Prostate gland (tissue), 2 donors: ENCODE results near the gene PHPT1. TPM values are rescaled to one million over a fixed set of nuclear protein-coding genes. Genes with fewer than 3 reads are reported as not detected.

Source experiments
- DNase-seq: peaks from one replicate; pipeline ENCODE4 v3.0.0-alpha.2; 2019; ENCODE audit warnings: low spot score
- H3K27ac ChIP-seq, 2 donors: fragments of 200-600 bp; sonication (generic); 2 replicates each; pipeline ENCODE4 v1.5.1; 2017 to 2019
- H3K27me3 ChIP-seq: fragments of 200-600 bp; sonication (generic); replicated peaks from 2 replicates; pipeline ENCODE4 v1.5.1; 2019; ENCODE audit not compliant: insufficient read depth
- H3K36me3 ChIP-seq, 2 donors: fragments of 200-600 bp; sonication (generic); 1 replicate in 1 of 2; 2 replicates in 1 of 2; pipeline versions ENCODE4 v1.5.1 to v1.8.1; 2017 to 2019
- H3K4me1 ChIP-seq: fragments of 200-600 bp; sonication (generic); replicated peaks from 2 replicates; pipeline ENCODE4 v1.5.1; 2019
- H3K4me3 ChIP-seq, 2 donors: fragments of 200-600 bp; sonication (generic); 2 replicates each; pipeline ENCODE4 v1.5.1; 2017 to 2019
- H3K9me3 ChIP-seq: fragments of 200-600 bp; sonication (generic); 2 replicates; pipeline ENCODE4 v1.5.1; 2017
- CTCF ChIP-seq, 4 experiments: fragments of 200-600 bp in 2 of 4; fragments of 450-650 bp in 2 of 4; sonication (generic) in 2 of 4; IDR thresholded peaks; 1 replicate in 3 of 4; 2 replicates in 1 of 4; pipeline ENCODE4 v1.5.1; 2016 to 2019; ENCODE audit warnings: antibody characterized with exemption in 4 of 4, mild to moderate bottlenecking in 2 of 4, moderate library complexity in 2 of 4
- POLR2A ChIP-seq: fragments of 450-650 bp; IDR thresholded peaks from one replicate; pipeline ENCODE4 v1.6.1; 2016; ENCODE audit warnings: antibody characterized with exemption, mild to moderate bottlenecking
- POLR2AphosphoS5 ChIP-seq: sonication (generic); formaldehyde crosslinking; IDR thresholded peaks from one replicate; pipeline ENCODE4 v1.6.1; 2017; ENCODE audit warnings: antibody characterized with exemption
- WGBS: methylation state at CpG from one replicate; pipeline ENCODE4 v1.1.5; 2018; 5-methylcytosine and 5-hydroxymethylcytosine counted together
- intact Hi-C: fragments of 100-400 bp; cut with DNase I; formaldehyde crosslinking; loops from one replicate; pipeline ENCODE4 v1.14.2; 2022
- total RNA-seq, 2 donors: library from RNA; depleted of rRNA; stranded (reverse); fragments of >200 nt; gene quantifications; one replicate each; pipeline ENCODE4 v1.1.0, GENCODE V29; 2016

PHPT1 gene
- total RNA-seq, 2 donors from 2014 or later, result 139 to 212 TPM

DNA sequence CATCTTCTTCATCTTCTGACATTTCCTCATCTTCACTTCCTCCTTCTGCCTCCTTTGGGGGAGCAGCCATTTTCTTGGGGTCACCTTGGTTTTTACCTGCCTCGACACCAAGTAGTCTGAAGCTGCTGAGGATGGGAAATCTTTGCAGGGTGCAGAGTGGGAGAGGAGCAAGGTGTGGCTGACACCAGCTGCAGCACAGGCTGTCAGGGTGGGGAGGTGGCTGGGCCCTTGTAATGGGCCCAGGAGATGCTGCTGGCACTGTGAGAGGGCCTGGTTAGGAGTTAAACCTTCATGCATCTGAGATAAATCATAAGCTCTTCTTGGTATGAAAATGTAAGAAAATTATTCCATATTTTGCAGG, 33.8 kb upstream of the PHPT1 start:
- H3K27me3 ChIP-seq, result no peaks in the 10 kb centered on the region
- 0% methylated on average over 1 of the region's 1 CpG for WGBS
- H3K4me3 ChIP-seq, result no peak overlapping the region
- no peak for DNase-seq
- H3K27ac ChIP-seq, result no peak overlapping the region
- intact Hi-C loops, result no loop called here
- no peaks in the 10 kb centered on the region for H3K9me3 ChIP-seq
- TF ChIP-seq CTCF (IDR thresholded peaks at IDR 0.05), result no peak
- no peak for TF ChIP-seq POLR2A
- no peak for TF ChIP-seq POLR2AphosphoS5
- H3K4me1 ChIP-seq, result peaks cover 3% of the 10 kb centered on the region
- no peaks in the 10 kb centered on the region for H3K36me3 ChIP-seq

DNA sequence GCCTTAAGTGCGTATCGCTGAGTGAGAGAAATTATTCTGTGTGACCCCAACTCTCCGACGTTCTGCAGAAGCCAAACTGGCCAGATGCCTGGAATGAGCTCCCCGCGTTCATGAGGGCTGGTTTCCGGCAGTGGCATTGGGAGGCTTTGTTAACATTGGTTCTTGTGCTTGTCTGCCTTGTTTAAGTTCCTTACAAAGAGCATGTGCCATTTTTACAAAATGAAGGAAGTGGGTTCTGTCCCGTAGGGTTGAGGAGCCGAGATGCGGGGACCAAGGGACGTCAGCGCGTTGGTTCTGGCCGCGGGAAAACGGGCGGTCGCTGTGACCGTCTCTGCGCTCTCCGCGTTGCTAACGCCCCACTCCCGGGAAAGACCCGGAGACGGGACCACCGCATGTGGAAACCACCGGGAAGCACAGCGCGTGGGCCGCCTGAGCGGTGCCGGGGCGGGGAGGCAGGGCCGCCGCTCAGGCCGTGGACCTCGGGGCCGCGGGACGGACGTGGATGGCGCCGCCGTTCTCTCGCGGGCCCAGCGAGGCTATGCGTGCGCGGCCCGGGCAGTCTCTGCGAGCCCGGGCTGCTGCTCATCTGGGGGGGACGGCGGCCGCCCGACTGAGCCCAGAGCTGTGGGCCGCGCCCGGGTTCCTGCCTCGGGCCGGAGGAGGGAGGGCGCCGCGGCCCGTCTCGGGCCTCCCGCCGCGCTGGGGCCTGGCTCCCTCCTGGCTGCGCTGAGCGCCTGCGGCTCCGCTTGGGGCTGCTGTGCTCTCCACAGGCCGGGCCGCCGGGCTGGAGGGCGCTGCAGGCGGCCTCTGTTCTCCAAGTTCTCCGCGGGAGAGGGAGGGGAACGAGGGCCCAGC, 28.0 kb upstream of the PHPT1 start:
- peak overlapping the region; percentile 10 to 17 for H3K4me3 ChIP-seq
- intact Hi-C loops, result no loop called here
- H3K36me3 ChIP-seq, result no peaks in the 10 kb centered on the region
- H3K27me3 ChIP-seq, result no peaks in the 10 kb centered on the region
- no peaks in the 10 kb centered on the region for H3K9me3 ChIP-seq
- no peak for TF ChIP-seq POLR2AphosphoS5
- TF ChIP-seq POLR2A, result no peak
- no peak for TF ChIP-seq CTCF (IDR thresholded peaks at IDR 0.05)
- H3K4me1 ChIP-seq, result no peaks in the 10 kb centered on the region
- 54% methylated on average over 58 of the region's 83 CpGs for WGBS
- DNase-seq, result no peak
- no peak overlapping the region for H3K27ac ChIP-seq

DNA sequence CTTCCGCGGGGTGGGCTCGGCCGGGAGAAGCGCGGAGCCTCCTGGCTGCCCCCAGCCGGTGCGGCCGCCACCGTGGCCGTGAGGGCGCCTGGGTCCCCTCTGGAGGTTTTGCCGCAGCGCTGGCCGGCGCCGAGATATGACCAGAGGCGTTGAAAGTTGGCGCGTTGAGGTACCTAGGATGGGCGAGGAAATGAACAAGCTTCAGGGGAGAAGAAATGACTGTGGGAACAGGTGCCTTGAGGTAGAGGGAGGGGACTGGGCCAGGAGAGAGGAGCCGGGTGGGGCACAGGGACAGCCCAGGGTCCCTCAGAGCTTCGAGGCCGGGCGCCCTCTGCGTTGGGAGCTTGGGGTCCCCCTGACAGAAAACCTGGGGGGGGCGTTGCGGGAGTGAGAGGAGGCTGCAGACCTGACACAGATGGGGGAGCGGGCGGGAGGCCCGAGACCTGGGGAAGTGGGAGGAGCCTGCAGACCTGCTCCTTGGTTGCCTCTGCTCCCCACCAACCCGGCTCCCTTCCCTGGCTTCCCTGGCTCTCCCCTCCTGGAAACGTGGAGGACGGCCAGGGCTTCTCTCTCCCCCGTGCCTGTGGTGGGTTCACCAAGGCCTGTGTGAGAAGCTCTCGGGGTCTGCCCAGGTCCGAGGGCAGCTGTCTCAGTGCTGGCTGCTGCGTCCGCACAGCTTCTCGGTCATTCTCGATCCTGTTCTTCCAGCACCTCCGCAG, 27.2 kb upstream of the PHPT1 start:
- H3K4me1 ChIP-seq, result no peaks in the 10 kb centered on the region
- no peak for TF ChIP-seq POLR2AphosphoS5
- TF ChIP-seq CTCF (IDR thresholded peaks at IDR 0.05), result no peak
- TF ChIP-seq POLR2A, result no peak
- no peaks in the 10 kb centered on the region for H3K27me3 ChIP-seq
- DNase-seq, result no peak
- 75% methylated on average over 41 of the region's 42 CpGs for WGBS
- intact Hi-C loops, result no loop called here
- no peaks in the 10 kb centered on the region for H3K36me3 ChIP-seq
- peak overlapping the region in 1 of 2 donors; percentile 10 for H3K4me3 ChIP-seq
- H3K27ac ChIP-seq, result no peak overlapping the region
- H3K9me3 ChIP-seq, result no peaks in the 10 kb centered on the region

DNA sequence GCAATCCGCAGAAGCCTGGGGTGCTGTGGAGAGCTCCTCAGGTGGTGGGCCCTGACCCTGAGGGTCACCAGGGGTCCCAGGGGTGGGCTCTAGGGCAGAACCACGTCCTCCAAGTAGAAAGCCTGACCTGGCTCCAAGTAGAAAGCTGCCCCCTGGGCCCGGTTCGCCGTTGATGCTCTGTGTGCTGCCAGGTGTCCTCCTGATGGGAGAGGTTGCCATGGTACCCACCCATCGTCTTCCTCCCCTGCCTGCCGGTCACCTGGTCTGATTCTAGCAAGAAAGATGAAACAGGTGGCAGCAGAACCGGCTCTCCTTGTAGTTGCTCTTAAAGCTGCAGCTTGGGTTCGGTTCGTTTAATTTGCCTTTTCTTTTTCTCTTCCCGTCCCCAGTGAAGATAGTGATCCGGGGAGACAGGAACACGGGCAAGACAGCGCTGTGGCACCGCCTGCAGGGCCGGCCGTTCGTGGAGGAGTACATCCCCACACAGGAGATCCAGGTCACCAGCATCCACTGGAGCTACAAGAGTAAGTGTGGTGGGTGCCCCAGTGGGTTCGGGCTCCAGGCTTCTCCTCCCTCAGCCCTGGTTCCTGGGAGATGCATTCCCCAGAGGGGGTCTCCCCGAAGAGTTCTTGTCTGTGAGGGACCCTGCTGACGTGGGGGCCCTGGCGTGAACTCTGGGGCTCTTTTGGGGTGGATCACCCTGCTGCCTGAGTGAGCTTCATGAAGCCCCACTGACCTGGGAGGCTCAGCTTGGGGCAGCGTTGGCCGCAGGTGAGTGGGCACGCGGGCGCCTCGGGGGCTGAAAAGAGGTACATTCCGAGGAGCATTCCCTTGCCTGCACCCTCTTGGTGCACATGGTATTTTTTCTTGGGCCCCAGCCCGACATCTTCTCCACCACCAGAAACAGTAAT, 25.8 kb upstream of the PHPT1 start:
- TF ChIP-seq CTCF (IDR thresholded peaks at IDR 0.05) (no peak), POLR2AphosphoS5 (no peak)
- 79% methylated on average over 29 of the region's 30 CpGs for WGBS
- intact Hi-C loops, result no loop called here
- H3K9me3 ChIP-seq, result no peaks in the 10 kb centered on the region
- no peak overlapping the region for H3K27ac ChIP-seq
- no peak for DNase-seq
- no peaks in the 10 kb centered on the region for H3K4me1 ChIP-seq
- H3K27me3 ChIP-seq, result no peaks in the 10 kb centered on the region
- H3K36me3 ChIP-seq, result no peaks in the 10 kb centered on the region
- H3K4me3 ChIP-seq, result no peak overlapping the region
